NCI-H2081 (cell line): ENCODE data around the gene AKR1E2.
A peak's percentile ranks its signal among the peaks of the same experiment; 100 is the strongest.

Experiments used
- DNase-seq, 2 experiments: peaks; one replicate each; lab custom pipeline; 2025; lab: John Stamatoyannopoulos, UW

The AKR1E2 gene

GRCh38 chr10:4845766-4846165 lies 19.8 kb downstream of the AKR1E2 start:
- DNase-seq: no peak

- DNase-seq: no peak
Measured at GRCh38 chr10:4846775-4847174, 20.8 kb downstream of the AKR1E2 start.

GRCh38 chr10:4847561-4848355 lies 21.8 kb downstream of the AKR1E2 start:
- no peak for DNase-seq

GRCh38 chr10:4848356-4849041 lies 22.5 kb downstream of the AKR1E2 start:
- no peak for DNase-seq

- no peak for DNase-seq
Measured at GRCh38 chr10:4849042-4849402, 23.0 kb downstream of the AKR1E2 start.

GRCh38 chr10:4849555-4850242 lies 23.7 kb downstream of the AKR1E2 start:
- peak; percentile 81 to 85 for DNase-seq

GRCh38 chr10:4850397-4850796 lies 24.4 kb downstream of the AKR1E2 start:
- no peak for DNase-seq

GRCh38 chr10:4851176-4851575 lies 25.2 kb downstream of the AKR1E2 start:
- DNase-seq: no peak

- no peak for DNase-seq
Measured at GRCh38 chr10:4851846-4852245, 25.8 kb downstream of the AKR1E2 start.

- DNase-seq: no peak
Measured at GRCh38 chr10:4865945-4866661, 40.1 kb downstream of the AKR1E2 start.

GRCh38 chr10:4867109-4867519 lies 41.1 kb downstream of the AKR1E2 start:
- DNase-seq: no peak

- DNase-seq: no peak
Measured at GRCh38 chr10:4867520-4868356, 41.7 kb downstream of the AKR1E2 start.

- DNase-seq: no peak
Measured at GRCh38 chr10:4868357-4868657, 42.3 kb downstream of the AKR1E2 start.

- no peak for DNase-seq
Measured at GRCh38 chr10:4882704-4883078, 56.7 kb downstream of the AKR1E2 start.

- no peak for DNase-seq
Measured at GRCh38 chr10:4883079-4883739, 57.2 kb downstream of the AKR1E2 start.

- DNase-seq: no peak
Measured at GRCh38 chr10:4885162-4885561, 59.2 kb downstream of the AKR1E2 start.

GRCh38 chr10:4887501-4887900 lies 61.5 kb downstream of the AKR1E2 start:
- DNase-seq: no peak

- no peak for DNase-seq
Measured at GRCh38 chr10:4888236-4888635, 62.2 kb downstream of the AKR1E2 start.

- no peak for DNase-seq
Measured at GRCh38 chr10:4889959-4890358, 64.0 kb downstream of the AKR1E2 start.

GRCh38 chr10:4892681-4893080 lies 66.7 kb downstream of the AKR1E2 start:
- no peak for DNase-seq

GRCh38 chr10:4894335-4894734 lies 68.3 kb downstream of the AKR1E2 start:
- no peak for DNase-seq
